ENCODE measurements around the gene ME1.

DNA sequence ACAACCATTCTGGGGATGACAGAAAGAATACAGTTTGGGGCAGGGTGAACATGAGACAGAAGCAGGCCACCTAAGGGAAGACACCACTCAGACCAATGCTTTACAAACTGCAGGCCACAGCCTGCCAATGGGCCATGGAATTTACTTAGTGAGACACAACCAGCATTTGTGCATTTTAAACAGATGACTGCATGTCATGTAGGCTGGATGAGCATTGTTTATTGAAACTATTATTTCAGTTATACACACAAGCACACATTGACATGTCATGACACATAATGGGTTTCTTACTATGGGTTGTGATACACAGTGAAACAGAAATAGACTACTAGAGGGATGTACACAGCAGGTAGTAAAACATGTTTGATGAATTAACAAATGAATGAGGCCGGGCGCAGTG lies 245.8 kb downstream of the ME1 start:
- TF ChIP-seq, protein P1, sequence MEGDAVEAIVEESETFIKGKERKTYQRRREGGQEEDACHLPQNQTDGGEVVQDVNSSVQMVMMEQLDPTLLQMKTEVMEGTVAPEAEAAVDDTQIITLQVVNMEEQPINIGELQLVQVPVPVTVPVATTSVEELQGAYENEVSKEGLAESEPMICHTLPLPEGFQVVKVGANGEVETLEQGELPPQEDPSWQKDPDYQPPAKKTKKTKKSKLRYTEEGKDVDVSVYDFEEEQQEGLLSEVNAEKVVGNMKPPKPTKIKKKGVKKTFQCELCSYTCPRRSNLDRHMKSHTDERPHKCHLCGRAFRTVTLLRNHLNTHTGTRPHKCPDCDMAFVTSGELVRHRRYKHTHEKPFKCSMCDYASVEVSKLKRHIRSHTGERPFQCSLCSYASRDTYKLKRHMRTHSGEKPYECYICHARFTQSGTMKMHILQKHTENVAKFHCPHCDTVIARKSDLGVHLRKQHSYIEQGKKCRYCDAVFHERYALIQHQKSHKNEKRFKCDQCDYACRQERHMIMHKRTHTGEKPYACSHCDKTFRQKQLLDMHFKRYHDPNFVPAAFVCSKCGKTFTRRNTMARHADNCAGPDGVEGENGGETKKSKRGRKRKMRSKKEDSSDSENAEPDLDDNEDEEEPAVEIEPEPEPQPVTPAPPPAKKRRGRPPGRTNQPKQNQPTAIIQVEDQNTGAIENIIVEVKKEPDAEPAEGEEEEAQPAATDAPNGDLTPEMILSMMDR (IDR thresholded peaks at IDR 0.05): no peak
- no peak for TF ChIP-seq POLR2A (IDR thresholded peaks at IDR 0.05)
